ENCODE measurements around the gene CYP4X1.
A peak's percentile ranks its signal among the peaks of the same experiment; 100 is the strongest.
"Not testable (repeated sequence)": the region's sequence is repeated elsewhere in the genome, so short reads cannot be mapped to it uniquely, and the experiment has no call there.

DNA sequence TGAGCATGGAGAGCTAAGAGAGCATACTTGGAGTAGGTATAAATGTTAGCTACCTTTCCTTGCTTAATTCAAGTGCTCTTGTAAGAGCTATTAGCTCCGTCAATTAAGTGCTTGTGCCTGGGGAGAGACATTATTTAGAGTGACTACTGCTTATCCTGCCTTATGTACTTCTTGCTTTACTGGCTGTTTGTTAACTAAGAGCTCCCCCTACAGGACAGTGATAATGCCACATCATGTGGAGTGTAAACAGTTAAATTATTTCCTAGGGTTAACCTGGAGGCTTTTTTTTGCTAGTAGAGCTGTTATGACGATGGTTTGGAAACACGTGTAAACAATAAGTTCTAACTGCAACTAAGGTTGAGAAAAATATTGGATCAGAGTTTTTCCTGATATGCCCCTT, 68.0 kb downstream of the CYP4X1 start:
- TF ChIP-seq, protein P1, sequence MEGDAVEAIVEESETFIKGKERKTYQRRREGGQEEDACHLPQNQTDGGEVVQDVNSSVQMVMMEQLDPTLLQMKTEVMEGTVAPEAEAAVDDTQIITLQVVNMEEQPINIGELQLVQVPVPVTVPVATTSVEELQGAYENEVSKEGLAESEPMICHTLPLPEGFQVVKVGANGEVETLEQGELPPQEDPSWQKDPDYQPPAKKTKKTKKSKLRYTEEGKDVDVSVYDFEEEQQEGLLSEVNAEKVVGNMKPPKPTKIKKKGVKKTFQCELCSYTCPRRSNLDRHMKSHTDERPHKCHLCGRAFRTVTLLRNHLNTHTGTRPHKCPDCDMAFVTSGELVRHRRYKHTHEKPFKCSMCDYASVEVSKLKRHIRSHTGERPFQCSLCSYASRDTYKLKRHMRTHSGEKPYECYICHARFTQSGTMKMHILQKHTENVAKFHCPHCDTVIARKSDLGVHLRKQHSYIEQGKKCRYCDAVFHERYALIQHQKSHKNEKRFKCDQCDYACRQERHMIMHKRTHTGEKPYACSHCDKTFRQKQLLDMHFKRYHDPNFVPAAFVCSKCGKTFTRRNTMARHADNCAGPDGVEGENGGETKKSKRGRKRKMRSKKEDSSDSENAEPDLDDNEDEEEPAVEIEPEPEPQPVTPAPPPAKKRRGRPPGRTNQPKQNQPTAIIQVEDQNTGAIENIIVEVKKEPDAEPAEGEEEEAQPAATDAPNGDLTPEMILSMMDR (IDR thresholded peaks at IDR 0.05) = peak in 1 of 6 experiments; percentile 34
- not testable (repeated sequence) for TF ChIP-seq POLR2A (IDR thresholded peaks at IDR 0.05)
